K562 (cell line): ENCODE measurements around the gene TAAR1.

Source experiments
- POLR2A ChIP-seq: fragments of 450-650 bp; conservative IDR thresholded peaks from 2 replicates; pipeline ENCODE4 v1.6.1; 2016
- ZNF354B ChIP-seq: fragments of 250-450 bp; sonication (Bioruptor Pico); IDR thresholded peaks from 2 replicates; pipeline ENCODE4 v1.4.0; 2020

DNA sequence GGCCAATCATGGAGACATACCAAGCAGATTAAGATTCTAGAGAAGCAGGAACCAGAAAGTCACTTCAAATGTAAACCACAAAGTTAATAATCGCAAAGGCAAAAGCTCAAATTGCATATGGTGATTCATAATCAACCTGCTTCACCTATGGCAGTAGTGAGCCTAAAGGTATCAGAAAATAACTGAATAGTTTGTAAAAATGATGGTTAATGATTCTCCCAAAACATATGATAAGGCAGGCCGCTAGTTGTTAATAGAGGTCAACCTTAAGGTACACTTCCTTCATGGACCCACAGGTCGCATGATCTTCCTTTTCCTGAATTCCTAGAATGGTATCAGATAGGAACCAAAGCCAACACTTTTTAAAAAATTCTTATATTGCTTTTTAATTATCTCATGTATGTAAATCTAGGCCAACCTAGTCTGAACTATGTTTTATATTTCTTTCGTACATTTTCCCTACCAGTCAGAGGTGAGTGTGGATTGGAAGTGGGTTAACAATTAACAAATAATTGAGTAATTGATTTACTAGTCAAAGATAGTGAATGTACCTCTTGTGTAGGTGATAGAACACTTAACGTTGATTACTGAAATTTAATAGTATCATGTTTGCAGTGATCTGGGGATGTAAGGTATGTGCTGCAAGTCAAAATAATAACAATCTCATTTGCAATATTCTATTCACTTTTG lies 51.3 kb downstream of the TAAR1 start:
- TF ChIP-seq ZNF354B (CRISPR knock-in tag) (no peak), POLR2A (no peak)
